Measurements from ENCODE around the gene ANO8.
"Not testable (repeated sequence)": the region's sequence is repeated elsewhere in the genome, so short reads cannot be mapped to it uniquely, and the experiment has no call there.

The ANO8 gene

GRCh38 chr19:17309198-17309964 lies 25.3 kb downstream of the ANO8 start, which contains the start of gene DDA1:
Gene DDA1, plus strand, starts transcription at chr19:17309563. Its CDS starts 92 bp downstream, at chr19:17309655.
- peak; percentile 100 for DNase-seq

- no peak for DNase-seq
Measured at GRCh38 chr19:17307876-17308377, 26.7 kb downstream of the ANO8 start.

- no peak for DNase-seq
Measured at GRCh38 chr19:17306285-17306714, 28.4 kb downstream of the ANO8 start.

- peak; percentile 99 for DNase-seq
Measured at GRCh38 chr19:17305517-17306284, 29.0 kb downstream of the ANO8 start, which contains the start of gene MRPL34. Gene MRPL34, plus strand, starts transcription at chr19:17305872. Its CDS starts 21 bp downstream, at chr19:17305893.

GRCh38 chr19:17305216-17305516 lies 29.5 kb downstream of the ANO8 start:
- DNase-seq = no peak

GRCh38 chr19:17304386-17305215 lies 30.1 kb downstream of the ANO8 start:
- no peak for DNase-seq

GRCh38 chr19:17303940-17304267 lies 30.8 kb downstream of the ANO8 start:
- DNase-seq = no peak

GRCh38 chr19:17303167-17303939 lies 31.3 kb downstream of the ANO8 start, which contains the start of gene ABHD8:
Gene ABHD8, minus strand, starts transcription at chr19:17303425. Its CDS starts 1,809 bp downstream, at chr19:17301616.
- DNase-seq = peak; percentile 95

GRCh38 chr19:17302391-17303166 lies 32.1 kb downstream of the ANO8 start:
- DNase-seq = no peak

GRCh38 chr19:17300992-17301619 lies 33.5 kb downstream of the ANO8 start:
- DNase-seq = no peak

- no peak for DNase-seq
Measured at GRCh38 chr19:17296976-17297375, 37.7 kb downstream of the ANO8 start.

- DNase-seq = peak; percentile 45
Measured at GRCh38 chr19:17296273-17296672, 38.4 kb downstream of the ANO8 start.

GRCh38 chr19:17295551-17295950 lies 39.1 kb downstream of the ANO8 start:
- DNase-seq = not testable (repeated sequence)

GRCh38 chr19:17294051-17294891 lies 40.4 kb downstream of the ANO8 start:
- peak; percentile 69 for DNase-seq

GRCh38 chr19:17293605-17294004 lies 41.0 kb downstream of the ANO8 start:
- DNase-seq = no peak

- peak; percentile 87 for DNase-seq
Measured at GRCh38 chr19:17292301-17293074, 42.2 kb downstream of the ANO8 start.

GRCh38 chr19:17289489-17289888 lies 45.2 kb downstream of the ANO8 start:
- DNase-seq = peak; percentile 64

GRCh38 chr19:17286752-17287151 lies 47.9 kb downstream of the ANO8 start:
- no peak for DNase-seq

GRCh38 chr19:17286263-17286662 lies 48.4 kb downstream of the ANO8 start:
- DNase-seq = no peak
